Activated CD4-positive, alpha-beta T cell treated with anti-CD3 and anti-CD28 coated beads for 36 hours (primary cell): ENCODE measurements around the gene TAF11L7. TPM values are rescaled to one million over a fixed set of nuclear protein-coding genes. Genes with fewer than 3 reads are reported as not detected.
"Not testable (repeated sequence)": the region's sequence is repeated elsewhere in the genome, so short reads cannot be mapped to it uniquely, and the experiment has no call there.

ENCODE experiments used
- ATAC-seq: fragments of 200-7000 bp; cut with Tn5 transposase; one replicate; pipeline ENCODE4 v1.10.0; 2021; ENCODE audit warnings: mild to moderate bottlenecking, moderate library complexity
- CTCF ChIA-PET: fragments of 350-600 bp; sonication (Branson Sonifier 250); formaldehyde crosslinking; loops from one replicate; lab custom pipeline; 2021; ENCODE audit warnings: antibody characterized with exemption; lab: Charles Lee
- POLR2A ChIA-PET: fragments of 350-600 bp; sonication (Branson Sonifier 250); formaldehyde crosslinking; loops from one replicate; lab custom pipeline; 2021; ENCODE audit warnings: antibody characterized with exemption, inconsistent platforms; lab: Charles Lee
- DNase-seq: peaks from one replicate; pipeline ENCODE4 v3.0.0-alpha.2; 2020
- H3K27ac Mint-ChIP-seq: one replicate; pipeline ENCODE4 v1.8.0; 2021; ENCODE audit warnings: mixed read lengths
- H3K27me3 Mint-ChIP-seq: one replicate; pipeline ENCODE4 v1.8.0; 2021; ENCODE audit warnings: mixed read lengths
- H3K36me3 Mint-ChIP-seq: one replicate; pipeline ENCODE4 v1.8.0; 2021; ENCODE audit warnings: low read depth, mixed read lengths
- H3K4me1 Mint-ChIP-seq: one replicate; pipeline ENCODE4 v1.8.0; 2021; ENCODE audit warnings: mixed read lengths
- H3K4me3 Mint-ChIP-seq: one replicate; pipeline ENCODE4 v1.8.0; 2021; ENCODE audit warnings: mild to moderate bottlenecking, moderate library complexity, mixed read lengths
- H3K9me3 Mint-ChIP-seq: one replicate; pipeline ENCODE4 v1.8.0; 2021; ENCODE audit warnings: low read depth, mixed read lengths
- intact Hi-C, 2 experiments: fragments of 100-400 bp; cut with DNase I in 1 of 2; cut with micrococcal nuclease in 1 of 2; formaldehyde crosslinking; loops; one replicate each; pipeline versions ENCODE4 v1.14.2 to v1.15.1; 2022 to 2024; cut with DNase I, micrococcal nuclease
- total RNA-seq, 2 experiments: library from RNA; stranded (reverse); gene quantifications; one replicate each; pipeline ENCODE4 v1.2.3, GENCODE V29; 2021

TAF11L7 gene
- total RNA-seq: not detected

DNA sequence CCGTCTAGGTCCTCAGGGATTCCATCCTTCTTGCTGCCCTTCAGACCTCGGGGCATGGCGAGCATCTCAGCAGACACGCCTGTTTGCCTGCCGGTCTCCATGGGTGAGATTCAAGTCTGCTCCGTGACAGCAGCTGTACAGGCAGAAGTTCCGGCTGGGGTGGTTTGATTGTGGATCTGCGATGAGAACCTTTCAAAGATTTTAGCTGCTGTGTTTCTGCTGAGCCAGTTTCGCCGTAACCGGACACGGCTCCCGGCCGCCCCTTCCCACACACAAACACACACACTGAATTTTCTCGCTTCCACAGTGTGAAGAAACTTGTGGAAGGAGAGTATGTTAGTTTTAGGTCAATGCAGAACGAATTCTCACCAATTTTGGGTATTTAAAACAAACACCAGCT is at the start of gene TAF11L7:
Gene TAF11L7 (minus strand): TSS at position 101 of the 400 bp plus-strand sequence.
- H3K27me3 Mint-ChIP-seq, H3K4me1 Mint-ChIP-seq, ATAC-seq, DNase-seq, CTCF ChIA-PET, intact Hi-C loops, H3K4me3 Mint-ChIP-seq, H3K9me3 Mint-ChIP-seq, H3K27ac Mint-ChIP-seq, H3K36me3 Mint-ChIP-seq, POLR2A ChIA-PET: not testable (repeated sequence)

DNA sequence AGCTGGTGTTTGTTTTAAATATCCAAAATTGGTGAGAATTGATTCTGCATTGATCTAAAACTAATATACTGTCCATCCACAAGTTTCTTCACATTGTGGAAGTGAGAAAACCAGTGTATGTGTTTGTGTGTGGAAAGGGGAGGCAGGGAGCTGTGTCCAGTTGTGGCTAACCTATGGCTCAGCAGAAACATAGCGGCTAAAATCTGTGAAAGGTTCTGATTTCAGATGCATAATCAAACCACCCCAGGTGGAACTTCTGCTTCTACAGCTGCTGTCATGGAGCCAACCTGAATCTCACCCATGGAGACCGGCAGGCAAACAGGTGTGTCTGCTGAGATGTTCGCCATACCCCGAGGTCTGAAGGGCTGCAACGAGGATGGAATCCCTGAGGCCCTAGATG is 48.6 kb upstream of the TAF11L7 start, which contains the start of gene TAF11L14:
Gene TAF11L14 (plus strand): TSS at position 301 of the 400 bp plus-strand sequence.
- ChIA-PET CTCF (no interaction called here), POLR2A (no interaction called here)
- Mint-ChIP-seq H3K27ac (no peak within 1 kb of the TSS), H3K4me1 (no peaks in the 10 kb centered on the region), H3K4me3 (no peak within 1 kb of the TSS), H3K36me3 (no peaks in the 10 kb centered on the region), H3K27me3 (no peaks in the 10 kb centered on the region), H3K9me3 (no peaks in the 10 kb centered on the region)
- intact Hi-C loops: no loop called here
- DNase-seq (no peak), ATAC-seq (no peak)

DNA sequence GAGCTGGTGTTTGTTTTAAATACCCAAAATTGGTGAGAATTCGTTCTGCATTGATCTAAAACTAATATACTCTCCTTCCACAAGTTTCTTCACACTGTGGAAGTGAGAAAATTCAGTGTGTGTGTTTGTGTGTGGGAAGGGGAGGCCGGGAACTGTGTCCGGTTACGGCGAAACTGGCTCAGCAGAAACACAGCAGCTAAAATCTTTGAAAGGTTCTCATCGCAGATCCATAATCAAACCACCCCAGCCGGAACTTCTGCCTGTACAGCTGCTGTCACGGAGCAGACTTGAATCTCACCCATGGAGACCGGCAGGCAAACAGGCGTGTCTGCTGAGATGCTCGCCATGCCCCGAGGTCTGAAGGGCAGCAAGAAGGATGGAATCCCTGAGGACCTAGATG is 46.2 kb upstream of the TAF11L7 start, which contains the start of gene TAF11L13:
Gene TAF11L13 (plus strand): TSS at position 301 of the 400 bp plus-strand sequence.
- CTCF ChIA-PET, H3K36me3 Mint-ChIP-seq, intact Hi-C loops, H3K27me3 Mint-ChIP-seq, H3K27ac Mint-ChIP-seq, H3K9me3 Mint-ChIP-seq, H3K4me3 Mint-ChIP-seq, DNase-seq, ATAC-seq, POLR2A ChIA-PET, H3K4me1 Mint-ChIP-seq: not testable (repeated sequence)

DNA sequence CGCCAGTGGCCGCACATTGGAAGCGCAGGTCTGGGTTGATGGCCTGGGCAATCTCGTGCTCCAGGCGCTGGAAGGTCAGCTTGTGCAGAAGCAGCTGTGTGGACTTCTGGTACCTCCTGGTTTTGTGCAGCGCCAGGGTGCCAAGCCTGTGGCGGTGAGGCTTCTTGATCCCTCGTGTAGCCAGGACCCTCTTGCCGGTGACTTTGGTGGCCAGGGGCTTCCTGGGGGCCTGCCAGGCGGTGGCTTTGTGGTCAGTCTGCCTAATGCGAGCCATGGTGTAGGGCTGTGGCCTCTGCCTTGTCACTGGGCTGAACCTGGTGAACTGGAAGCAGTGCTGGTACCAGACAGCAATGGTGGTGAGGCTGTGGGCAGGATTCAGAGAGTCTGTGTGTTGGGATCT is 40.1 kb upstream of the TAF11L7 start:
- DNase-seq (no peak), ATAC-seq (no peak)
- CTCF ChIA-PET: no interaction called here
- Mint-ChIP-seq H3K9me3 (peaks cover 4% of the 10 kb centered on the region), H3K4me1 (no peaks in the 10 kb centered on the region), H3K36me3 (no peaks in the 10 kb centered on the region), H3K27ac (no peak overlapping the region), H3K4me3 (no peak overlapping the region), H3K27me3 (no peaks in the 10 kb centered on the region)
- intact Hi-C loops: no loop called here
- POLR2A ChIA-PET: no interaction called here

DNA sequence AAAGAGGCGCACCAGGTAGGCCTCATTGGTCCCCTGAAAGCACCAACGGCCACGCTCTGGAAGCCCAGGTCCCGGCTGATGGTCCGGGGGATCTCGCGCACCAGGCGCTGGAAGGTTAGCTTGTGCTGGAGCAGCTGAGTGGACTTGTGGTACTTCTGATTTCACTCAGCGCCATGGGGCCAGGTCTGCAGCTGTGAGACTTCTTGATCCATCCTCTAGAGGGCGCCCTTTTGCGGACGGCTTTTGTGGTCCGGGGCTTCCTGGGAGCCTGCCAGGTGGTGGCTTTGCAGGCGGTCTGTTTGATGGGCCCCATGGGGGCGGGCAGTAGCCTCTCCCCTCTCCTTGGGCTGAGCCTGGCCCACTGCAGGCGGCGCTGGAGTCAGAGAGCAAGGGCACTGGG is 35.1 kb upstream of the TAF11L7 start:
- Mint-ChIP-seq H3K27ac (no peak overlapping the region), H3K9me3 (peaks cover 4% of the 10 kb centered on the region), H3K27me3 (no peaks in the 10 kb centered on the region), H3K4me1 (no peaks in the 10 kb centered on the region), H3K36me3 (no peaks in the 10 kb centered on the region), H3K4me3 (no peak overlapping the region)
- POLR2A ChIA-PET: no interaction called here
- CTCF ChIA-PET: no interaction called here
- intact Hi-C loops: no loop called here
- no peak for DNase-seq
- ATAC-seq: no peak

DNA sequence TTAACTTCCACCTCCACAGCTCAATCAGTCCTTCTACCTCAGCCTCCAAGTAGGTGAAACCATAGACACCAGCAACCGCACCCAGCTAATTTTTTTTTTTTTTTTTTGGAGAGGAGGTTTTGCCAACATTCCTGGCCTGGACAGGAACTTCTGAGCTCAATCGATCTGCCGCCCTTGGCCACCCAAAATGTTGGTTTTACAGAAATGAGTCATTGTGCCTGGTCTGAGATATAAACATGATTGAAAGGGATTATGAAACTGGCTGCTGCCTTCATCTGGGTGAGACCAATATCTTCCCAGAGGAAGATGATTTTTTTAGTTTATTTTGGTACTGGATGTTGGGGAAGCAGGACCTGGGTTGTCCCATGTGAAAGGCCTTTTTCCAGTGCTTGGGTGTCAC is 33.8 kb upstream of the TAF11L7 start:
- Mint-ChIP-seq H3K36me3 (no peaks in the 10 kb centered on the region), H3K27me3 (no peaks in the 10 kb centered on the region), H3K4me1 (no peaks in the 10 kb centered on the region), H3K9me3 (peaks cover 4% of the 10 kb centered on the region), H3K4me3 (no peak overlapping the region), H3K27ac (no peak overlapping the region)
- DNase-seq (no peak), ATAC-seq (no peak)
- ChIA-PET POLR2A (no interaction called here), CTCF (no interaction called here)
- intact Hi-C loops: no loop called here

DNA sequence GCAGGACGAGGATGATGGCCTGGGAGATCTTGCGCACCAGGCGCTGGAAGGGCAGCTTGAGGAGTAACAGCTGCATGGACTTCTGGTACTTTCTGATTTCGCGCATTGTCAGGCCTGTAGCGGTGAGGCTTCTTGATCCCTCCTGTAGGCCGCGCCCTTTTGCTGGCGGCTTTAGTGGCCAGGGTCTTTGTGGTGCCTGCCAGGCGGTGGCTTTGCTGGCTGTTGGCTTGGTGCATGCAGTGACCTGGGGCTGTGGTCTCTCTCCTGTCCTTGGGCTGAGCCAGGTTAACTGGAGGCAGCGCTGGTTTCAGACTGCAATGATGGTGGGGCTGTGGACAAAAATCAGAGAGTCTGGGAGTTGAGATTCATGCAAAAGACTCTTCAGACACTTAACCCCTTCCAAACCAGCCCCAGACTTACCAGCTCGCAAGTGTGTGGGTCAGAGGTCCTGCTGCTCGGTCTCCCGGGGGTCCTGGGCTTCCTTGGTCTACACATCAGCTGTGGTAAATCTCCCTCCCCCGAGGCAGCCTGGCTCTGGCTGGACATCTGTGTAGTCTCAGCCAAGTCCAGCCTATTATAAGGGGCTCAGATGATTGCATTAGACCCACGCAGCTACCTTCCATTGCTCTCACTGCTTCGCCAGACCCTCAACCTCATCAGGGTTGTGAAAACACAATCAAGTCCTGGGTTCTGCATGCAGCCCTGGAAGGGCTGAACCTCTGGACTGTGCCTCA is 29.5 kb upstream of the TAF11L7 start:
- no peak for DNase-seq
- H3K27ac Mint-ChIP-seq: no peak overlapping the region
- intact Hi-C loops: no loop called here
- H3K36me3 Mint-ChIP-seq: no peaks in the 10 kb centered on the region
- no peaks in the 10 kb centered on the region for H3K4me1 Mint-ChIP-seq
- no peak for ATAC-seq
- ChIA-PET POLR2A (no interaction called here), CTCF (no interaction called here)
- no peaks in the 10 kb centered on the region for H3K27me3 Mint-ChIP-seq
- peaks cover 3% of the 10 kb centered on the region for H3K9me3 Mint-ChIP-seq
- no peak overlapping the region for H3K4me3 Mint-ChIP-seq

DNA sequence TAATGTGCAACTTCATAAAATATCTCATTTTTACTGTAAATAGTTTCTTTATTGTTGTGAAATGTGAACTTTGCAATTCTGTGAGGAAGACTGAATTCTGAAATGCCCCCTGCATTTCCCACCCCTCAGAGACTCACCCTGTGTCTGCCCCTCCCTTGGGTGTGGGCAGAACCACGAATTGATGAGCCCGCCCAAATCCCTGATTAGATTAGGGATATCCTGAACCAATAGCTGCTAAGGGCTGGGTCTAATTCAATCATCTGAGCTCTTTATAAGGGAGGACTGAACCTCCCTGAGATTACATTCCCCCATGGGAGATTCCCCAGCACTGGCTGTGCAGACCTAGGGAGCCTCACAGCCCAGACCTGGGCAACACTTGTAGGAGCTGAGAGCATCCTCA is 24.5 kb upstream of the TAF11L7 start, which contains the start of gene TAF11L12:
Gene TAF11L12 (plus strand): TSS at position 301 of the 400 bp plus-strand sequence.
- H3K4me1 Mint-ChIP-seq, H3K36me3 Mint-ChIP-seq, CTCF ChIA-PET: not testable (repeated sequence)

DNA sequence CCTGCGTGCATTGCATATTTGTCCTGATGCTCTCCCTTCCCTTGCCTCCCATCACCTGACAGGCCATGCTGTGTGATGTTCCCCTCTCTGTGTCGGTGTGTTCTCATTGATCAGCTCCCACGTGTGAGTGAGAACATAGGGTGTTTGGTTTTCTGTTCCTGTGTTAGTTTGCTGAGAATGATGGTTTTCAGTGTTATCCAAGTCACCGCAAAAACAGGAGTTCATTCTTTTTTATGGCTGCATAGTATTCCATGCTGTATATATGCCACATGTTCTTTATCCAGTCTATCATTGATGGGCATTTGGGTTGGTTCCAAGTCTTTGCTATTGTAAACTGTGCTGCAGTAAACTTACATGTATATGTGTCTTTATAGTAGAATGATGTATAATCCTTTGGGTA is 21.9 kb upstream of the TAF11L7 start:
- DNase-seq, H3K4me3 Mint-ChIP-seq, POLR2A ChIA-PET, H3K27me3 Mint-ChIP-seq, ATAC-seq, CTCF ChIA-PET, H3K36me3 Mint-ChIP-seq, H3K4me1 Mint-ChIP-seq, H3K9me3 Mint-ChIP-seq, intact Hi-C loops, H3K27ac Mint-ChIP-seq: not testable (repeated sequence)

More for the DNA sequence above, 24.5 kb upstream of the TAF11L7 start, which contains the start of gene TAF11L12:
- H3K27ac Mint-ChIP-seq, ATAC-seq, H3K27me3 Mint-ChIP-seq, H3K9me3 Mint-ChIP-seq, DNase-seq, H3K4me3 Mint-ChIP-seq, intact Hi-C loops: not testable (repeated sequence)
- POLR2A ChIA-PET: interaction anchor here (0.7 kb wide), 1 partner anchor 40 kb away, joined by 3 read pairs; no protein-coding TSS in a partner anchor

DNA sequence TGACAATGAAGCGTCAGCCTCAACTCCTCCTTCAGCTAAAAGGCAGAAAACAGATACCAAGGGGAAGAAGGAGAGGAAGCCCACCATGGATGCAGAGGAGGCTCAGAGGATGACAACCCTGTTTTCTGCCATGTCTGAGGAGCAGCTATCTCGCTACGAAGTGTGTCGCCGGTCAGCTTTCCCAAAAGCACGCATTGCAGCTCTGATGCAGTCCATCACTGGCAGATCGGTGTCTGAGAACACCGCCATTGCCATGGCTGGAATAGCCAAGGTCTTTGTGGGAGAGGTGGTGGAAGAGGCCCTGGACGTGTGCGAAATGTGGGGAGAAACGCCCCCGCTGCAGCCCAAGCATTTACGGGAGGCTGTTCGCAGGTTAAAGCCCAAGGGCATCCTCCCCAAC is 19.4 kb upstream of the TAF11L7 start:
- intact Hi-C loops: no loop called here
- Mint-ChIP-seq H3K27ac (no peak overlapping the region), H3K36me3 (no peaks in the 10 kb centered on the region), H3K27me3 (no peaks in the 10 kb centered on the region), H3K4me3 (no peak overlapping the region), H3K9me3 (no peaks in the 10 kb centered on the region), H3K4me1 (no peaks in the 10 kb centered on the region)
- no peak for ATAC-seq
- no peak for DNase-seq
- POLR2A ChIA-PET: no interaction called here
- CTCF ChIA-PET: no interaction called here

DNA sequence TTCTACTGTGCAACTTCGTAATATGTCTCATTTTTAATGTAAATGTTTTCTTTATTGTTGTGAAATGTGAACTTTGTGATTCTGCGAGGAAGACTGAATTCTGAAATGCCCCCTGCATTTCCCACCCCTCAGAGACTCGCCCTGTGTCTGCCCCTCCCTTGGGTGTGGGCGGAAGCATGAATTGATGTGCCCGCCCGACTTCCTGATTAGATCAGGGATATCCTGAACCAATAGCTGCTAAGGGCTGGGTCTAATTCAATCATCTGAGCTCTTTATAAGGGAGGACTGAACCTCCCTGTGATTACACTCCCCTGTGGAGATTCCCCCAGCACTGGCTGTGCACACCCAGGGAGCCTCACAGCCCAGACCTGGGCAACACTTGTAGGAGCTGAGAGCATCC is 18.3 kb upstream of the TAF11L7 start, which contains the start of gene TAF11L11:
Gene TAF11L11 (plus strand): TSS at position 304 of the 400 bp plus-strand sequence.
- ATAC-seq, H3K27ac Mint-ChIP-seq, CTCF ChIA-PET, H3K4me1 Mint-ChIP-seq, H3K4me3 Mint-ChIP-seq, intact Hi-C loops, H3K27me3 Mint-ChIP-seq, DNase-seq, H3K36me3 Mint-ChIP-seq, POLR2A ChIA-PET, H3K9me3 Mint-ChIP-seq: not testable (repeated sequence)

DNA sequence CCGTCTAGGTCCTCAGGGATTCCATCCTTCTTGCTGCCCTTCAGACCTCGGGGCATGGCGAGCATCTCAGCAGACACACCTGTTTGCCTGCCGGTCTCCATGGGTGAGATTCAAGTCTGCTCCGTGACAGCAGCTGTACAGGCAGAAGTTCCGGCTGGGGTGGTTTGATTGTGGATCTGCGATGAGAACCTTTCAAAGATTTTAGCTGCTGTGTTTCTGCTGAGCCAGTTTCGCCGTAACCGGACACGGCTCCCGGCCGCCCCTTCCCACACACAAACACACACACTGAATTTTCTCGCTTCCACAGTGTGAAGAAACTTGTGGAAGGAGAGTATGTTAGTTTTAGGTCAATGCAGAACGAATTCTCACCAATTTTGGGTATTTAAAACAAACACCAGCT is 12.2 kb upstream of the TAF11L7 start, which contains the start of gene TAF11L10:
Gene TAF11L10 (minus strand): TSS at position 101 of the 400 bp plus-strand sequence.
- intact Hi-C loops, DNase-seq, H3K36me3 Mint-ChIP-seq, H3K27me3 Mint-ChIP-seq, ATAC-seq, H3K4me1 Mint-ChIP-seq, POLR2A ChIA-PET, H3K4me3 Mint-ChIP-seq, CTCF ChIA-PET, H3K27ac Mint-ChIP-seq, H3K9me3 Mint-ChIP-seq: not testable (repeated sequence)
